Measurements from ENCODE around the gene ATXN1L.
A peak's percentile ranks its signal among the peaks of the same experiment; 100 is the strongest.

DNA sequence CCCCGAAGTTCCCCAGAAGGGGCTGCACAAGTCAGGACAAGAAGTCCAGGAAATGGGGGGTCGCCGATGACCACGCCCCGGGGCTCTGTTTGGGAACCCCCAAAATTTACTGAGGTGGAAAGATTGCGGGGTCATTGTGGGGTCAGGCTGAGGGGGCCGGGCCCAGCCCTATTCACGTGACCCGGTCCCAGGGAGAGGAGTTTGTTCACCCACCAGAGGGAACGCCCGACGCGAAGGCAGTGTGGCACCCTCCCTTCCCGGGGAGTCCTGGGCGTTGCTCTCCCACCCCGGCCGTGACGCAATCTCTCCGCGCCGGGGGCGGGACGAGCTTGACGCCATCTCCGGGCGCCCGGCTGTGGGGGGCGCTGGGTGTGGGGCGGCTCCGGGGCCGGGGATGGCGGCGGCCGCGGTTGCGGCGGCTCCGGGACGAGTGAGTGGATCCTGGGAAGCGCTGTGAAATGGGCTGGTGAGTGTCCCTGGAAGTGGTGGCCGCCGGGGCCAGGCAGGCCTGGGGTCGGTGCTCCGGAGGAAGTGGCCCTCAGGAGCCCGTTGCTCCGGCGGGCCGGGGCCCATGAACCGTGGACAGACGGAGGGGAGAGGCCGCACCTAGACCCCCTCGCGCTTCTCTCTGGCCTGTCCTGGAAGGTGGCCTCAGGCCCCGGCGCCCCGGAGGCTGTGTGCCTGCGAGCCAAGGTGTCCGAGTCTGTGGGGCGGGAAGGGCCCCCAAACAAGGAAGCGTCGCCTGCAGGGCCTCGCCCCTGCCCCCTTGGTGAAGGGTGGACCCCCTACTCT, at the start of gene ATXN1L:
- 0 out of 2 replicates have a peak, but pooled peaks have one; percentile 74 for TF ChIP-seq TAF1 (IDR thresholded peaks at IDR 0.05; ENCODE audit: borderline replicate concordance, insufficient read depth, low read length)
- TF ChIP-seq POLR2AphosphoS5 (IDR thresholded peaks at IDR 0.05; ENCODE audit: low read depth, low read length), result peak; percentile 93
- peak; percentile 87; the same call in 1 of the 2 replicates for TF ChIP-seq SIN3A (IDR thresholded peaks at IDR 0.05; ENCODE audit: borderline replicate concordance, insufficient read depth, low read length)
- TF ChIP-seq FOXP2 (optimal IDR thresholded peaks at IDR 0.05; ENCODE audit: borderline replicate concordance, extremely low read depth, extremely low read length, insufficient read depth), result peak; percentile 79

Data from PFSK-1 (cell line).